ENCODE data around the gene RNF125.

Gene RNF125

GRCh38 chr18:32092422-32093101 is 73.9 kb downstream of the RNF125 start:
- H3K4me1 ChIP-seq (ENCODE audit: control extremely low read depth in 1 of 4, control insufficient read depth in 4 of 4, insufficient read depth in 4 of 4, low read length in 3 of 4) = peaks cover 11 to 39% (median 28%) of the 10 kb centered on the region in 4 experiments
- peaks cover 2 to 27% (median 8%) of the 10 kb centered on the region in 4 experiments for H3K36me3 ChIP-seq (ENCODE audit: control insufficient read depth in 4 of 4, insufficient read depth in 4 of 4, low read length in 3 of 4)
- H3K9me3 ChIP-seq (ENCODE audit: control extremely low read depth in 1 of 5, control insufficient read depth in 4 of 5, insufficient read depth in 2 of 5, low read depth in 1 of 5, low read length in 4 of 5) = no peaks in the 10 kb centered on the region

GRCh38 chr18:32093102-32093511 is 74.5 kb downstream of the RNF125 start:
- CTCF ChIA-PET = no interaction called here
- no peaks in the 10 kb centered on the region for H3K27me3 ChIP-seq (replicated peaks in 2 of 5; ENCODE audit: control insufficient read depth in 4 of 5, insufficient read depth in 5 of 5, low read length in 4 of 5)
- H3K4me1 ChIP-seq (ENCODE audit: control extremely low read depth in 1 of 4, control insufficient read depth in 4 of 4, insufficient read depth in 4 of 4, low read length in 3 of 4) = peaks cover 11 to 39% (median 28%) of the 10 kb centered on the region in 4 experiments
- H3K4me3 ChIP-seq (ENCODE audit: control insufficient read depth in 1 of 7, extremely low read depth in 1 of 7, insufficient read depth in 4 of 7, low read depth in 2 of 7, low read length in 6 of 7) = peak overlapping the region; percentile 69 to 95 (median 86)
- peaks cover 2 to 27% (median 8%) of the 10 kb centered on the region in 4 experiments for H3K36me3 ChIP-seq (ENCODE audit: control insufficient read depth in 4 of 4, insufficient read depth in 4 of 4, low read length in 3 of 4)
- peak; percentile 70 to 85 (median 84) for DNase-seq
- POLR2A ChIA-PET = interaction anchor here (0.7 kb wide), 1 partner anchor 12 kb away, joined by 3 read pairs; no protein-coding TSS in a partner anchor
- peak overlapping the region; percentile 70 to 91 for H3K27ac ChIP-seq (ENCODE audit: insufficient read depth in 1 of 2, low read depth in 1 of 2, low read length in 2 of 2, poor library complexity in 1 of 2, severe bottlenecking in 2 of 2)
- 0% methylated on average over 22 of the region's 32 CpGs for WGBS (ENCODE audit: insufficient coverage)
- no peaks in the 10 kb centered on the region for H3K9me3 ChIP-seq (ENCODE audit: control extremely low read depth in 1 of 5, control insufficient read depth in 4 of 5, insufficient read depth in 2 of 5, low read depth in 1 of 5, low read length in 4 of 5)

More at GRCh38 chr18:32092422-32093101, 73.9 kb downstream of the RNF125 start:
- peak; percentile 96 to 98 (median 98) for DNase-seq
- ChIA-PET CTCF (no interaction called here), POLR2A (interaction anchor here (0.7 to 1.4 kb wide), 4 partner anchors 13 to 73 kb away, joined by 3 to 10 read pairs (median 3); partner anchors contain the start of gene RNF125)
- H3K27ac ChIP-seq (ENCODE audit: insufficient read depth in 1 of 2, low read depth in 1 of 2, low read length in 2 of 2, poor library complexity in 1 of 2, severe bottlenecking in 2 of 2) = peak overlapping the region; percentile 92 to 97
- H3K27me3 ChIP-seq (replicated peaks in 2 of 5; ENCODE audit: control insufficient read depth in 4 of 5, insufficient read depth in 5 of 5, low read length in 4 of 5) = no peaks in the 10 kb centered on the region
- H3K4me3 ChIP-seq (ENCODE audit: control insufficient read depth in 1 of 7, extremely low read depth in 1 of 7, insufficient read depth in 4 of 7, low read depth in 2 of 7, low read length in 6 of 7) = peak overlapping the region; percentile 69 to 95 (median 86)
- under 1% methylated on average over 68 of the region's 77 CpGs for WGBS (ENCODE audit: insufficient coverage)

- CTCF ChIA-PET = no interaction called here
- H3K36me3 ChIP-seq (ENCODE audit: control insufficient read depth in 4 of 4, insufficient read depth in 4 of 4, low read length in 3 of 4) = peaks cover 2 to 27% (median 8%) of the 10 kb centered on the region in 4 experiments
- WGBS (ENCODE audit: insufficient coverage) = 5% methylated on average over 3 of the region's 7 CpGs
- peaks cover 11 to 39% (median 28%) of the 10 kb centered on the region in 4 experiments for H3K4me1 ChIP-seq (ENCODE audit: control extremely low read depth in 1 of 4, control insufficient read depth in 4 of 4, insufficient read depth in 4 of 4, low read length in 3 of 4)
- H3K4me3 ChIP-seq (ENCODE audit: control insufficient read depth in 1 of 7, extremely low read depth in 1 of 7, insufficient read depth in 4 of 7, low read depth in 2 of 7, low read length in 6 of 7) = peak overlapping the region in 6 of 7 experiments; percentile 81 to 95 (median 88)
- H3K27me3 ChIP-seq (replicated peaks in 2 of 5; ENCODE audit: control insufficient read depth in 4 of 5, insufficient read depth in 5 of 5, low read length in 4 of 5) = no peaks in the 10 kb centered on the region
- POLR2A ChIA-PET = interaction anchor here (0.7 kb wide), 1 partner anchor 12 kb away, joined by 3 read pairs; no protein-coding TSS in a partner anchor
- DNase-seq = no peak
- H3K27ac ChIP-seq (ENCODE audit: insufficient read depth in 1 of 2, low read depth in 1 of 2, low read length in 2 of 2, poor library complexity in 1 of 2, severe bottlenecking in 2 of 2) = peak overlapping the region; percentile 70 to 91
- no peaks in the 10 kb centered on the region for H3K9me3 ChIP-seq (ENCODE audit: control extremely low read depth in 1 of 5, control insufficient read depth in 4 of 5, insufficient read depth in 2 of 5, low read depth in 1 of 5, low read length in 4 of 5)
These were observed 74.9 kb downstream of the RNF125 start for GRCh38 chr18:32093523-32093922.

GRCh38 chr18:32095192-32095899 is 76.7 kb downstream of the RNF125 start:
- WGBS (ENCODE audit: insufficient coverage) = 100% methylated on average over 4 of the region's 7 CpGs
- Histone ChIP-seq H3K27ac (ENCODE audit: insufficient read depth in 1 of 2, low read depth in 1 of 2, low read length in 2 of 2, poor library complexity in 1 of 2, severe bottlenecking in 2 of 2) (no peak overlapping the region), H3K9me3 (ENCODE audit: control extremely low read depth in 1 of 5, control insufficient read depth in 4 of 5, insufficient read depth in 2 of 5, low read depth in 1 of 5, low read length in 4 of 5) (no peaks in the 10 kb centered on the region), H3K4me3 (ENCODE audit: control insufficient read depth in 1 of 7, extremely low read depth in 1 of 7, insufficient read depth in 4 of 7, low read depth in 2 of 7, low read length in 6 of 7) (no peak overlapping the region), H3K36me3 (ENCODE audit: control insufficient read depth in 4 of 4, insufficient read depth in 4 of 4, low read length in 3 of 4) (peaks cover 2 to 37% (median 11%) of the 10 kb centered on the region in 4 experiments), H3K27me3 (replicated peaks in 2 of 5; ENCODE audit: control insufficient read depth in 4 of 5, insufficient read depth in 5 of 5, low read length in 4 of 5) (no peaks in the 10 kb centered on the region), H3K4me1 (ENCODE audit: control extremely low read depth in 1 of 4, control insufficient read depth in 4 of 4, insufficient read depth in 4 of 4, low read length in 3 of 4) (peaks cover 11 to 39% (median 28%) of the 10 kb centered on the region in 4 experiments)
- ChIA-PET CTCF (interaction anchor here (1.0 to 1.4 kb wide), 2 partner anchors 10 kb away, joined by 3 to 4 read pairs; no protein-coding TSS in a partner anchor), POLR2A (no interaction called here)
- DNase-seq = no peak

DNA sequence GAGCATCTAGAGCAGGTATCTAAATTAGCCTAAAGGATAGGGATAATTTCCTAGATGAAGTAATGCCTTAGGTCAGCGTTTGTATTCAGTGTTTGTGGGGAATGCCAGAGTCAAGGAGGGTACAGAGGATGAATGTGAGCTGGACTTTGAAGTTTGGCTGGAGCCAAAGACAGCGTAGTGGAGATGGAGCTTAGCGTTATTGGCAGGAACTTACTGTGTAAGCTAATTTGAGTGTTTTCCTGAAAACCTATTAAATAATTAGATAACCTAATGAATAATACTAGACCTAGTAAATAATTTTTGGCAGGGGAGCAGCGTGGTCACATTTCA is 77.2 kb downstream of the RNF125 start:
- Histone ChIP-seq H3K27ac (ENCODE audit: insufficient read depth in 1 of 2, low read depth in 1 of 2, low read length in 2 of 2, poor library complexity in 1 of 2, severe bottlenecking in 2 of 2) (no peak overlapping the region), H3K4me3 (ENCODE audit: control insufficient read depth in 1 of 7, extremely low read depth in 1 of 7, insufficient read depth in 4 of 7, low read depth in 2 of 7, low read length in 6 of 7) (no peak overlapping the region), H3K4me1 (ENCODE audit: control extremely low read depth in 1 of 4, control insufficient read depth in 4 of 4, insufficient read depth in 4 of 4, low read length in 3 of 4) (peaks cover 9 to 38% (median 28%) of the 10 kb centered on the region in 4 experiments), H3K27me3 (replicated peaks in 2 of 5; ENCODE audit: control insufficient read depth in 4 of 5, insufficient read depth in 5 of 5, low read length in 4 of 5) (no peaks in the 10 kb centered on the region), H3K36me3 (ENCODE audit: control insufficient read depth in 4 of 4, insufficient read depth in 4 of 4, low read length in 3 of 4) (peaks cover 2 to 37% (median 12%) of the 10 kb centered on the region in 4 experiments), H3K9me3 (ENCODE audit: control extremely low read depth in 1 of 5, control insufficient read depth in 4 of 5, insufficient read depth in 2 of 5, low read depth in 1 of 5, low read length in 4 of 5) (no peaks in the 10 kb centered on the region)
- CTCF ChIA-PET = interaction anchor here (1.0 to 1.4 kb wide), 2 partner anchors 9 to 11 kb away, joined by 3 to 4 read pairs; no protein-coding TSS in a partner anchor
- no peak for DNase-seq
- WGBS (ENCODE audit: insufficient coverage) = 90% methylated on average over 2 of the region's 4 CpGs
- POLR2A ChIA-PET = no interaction called here

DNA sequence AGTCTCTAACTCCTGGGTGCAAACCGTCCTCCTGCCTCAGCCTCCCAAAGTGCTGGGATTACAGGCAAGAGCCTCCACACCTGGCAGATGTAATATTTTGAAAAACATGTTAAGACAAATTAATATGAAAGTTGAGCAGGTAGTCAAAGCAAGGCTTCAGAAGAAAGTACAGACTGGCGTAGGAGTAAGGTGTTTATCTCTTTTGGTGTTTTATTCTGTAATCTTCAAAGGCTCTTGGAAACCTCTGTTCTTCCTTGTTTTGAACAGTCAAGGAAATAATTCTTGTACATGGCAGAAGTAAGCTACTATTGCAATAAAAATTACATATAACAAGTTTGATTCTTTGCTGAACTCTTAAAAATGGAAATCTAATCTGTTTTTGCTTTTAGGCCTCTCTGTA is 78.3 kb downstream of the RNF125 start:
- no peaks in the 10 kb centered on the region for H3K9me3 ChIP-seq (ENCODE audit: control extremely low read depth in 1 of 5, control insufficient read depth in 4 of 5, insufficient read depth in 2 of 5, low read depth in 1 of 5, low read length in 4 of 5)
- ChIA-PET POLR2A (no interaction called here), CTCF (interaction anchor here (1.4 kb wide), 1 partner anchor 12 kb away, joined by 3 read pairs; no protein-coding TSS in a partner anchor)
- DNase-seq = peak in 1 of 3 donors; percentile 11
- H3K27ac ChIP-seq (ENCODE audit: insufficient read depth in 1 of 2, low read depth in 1 of 2, low read length in 2 of 2, poor library complexity in 1 of 2, severe bottlenecking in 2 of 2) = peak overlapping the region in 1 of 2 experiments; percentile 54
- H3K27me3 ChIP-seq (replicated peaks in 2 of 5; ENCODE audit: control insufficient read depth in 4 of 5, insufficient read depth in 5 of 5, low read length in 4 of 5) = no peaks in the 10 kb centered on the region
- no peak overlapping the region for H3K4me3 ChIP-seq (ENCODE audit: control insufficient read depth in 1 of 7, extremely low read depth in 1 of 7, insufficient read depth in 4 of 7, low read depth in 2 of 7, low read length in 6 of 7)
- peaks cover 4 to 37% (median 16%) of the 10 kb centered on the region in 4 experiments for H3K36me3 ChIP-seq (ENCODE audit: control insufficient read depth in 4 of 4, insufficient read depth in 4 of 4, low read length in 3 of 4)
- WGBS (ENCODE audit: insufficient coverage) = 60% methylated on average over 1 of the region's 2 CpGs
- H3K4me1 ChIP-seq (ENCODE audit: control extremely low read depth in 1 of 4, control insufficient read depth in 4 of 4, insufficient read depth in 4 of 4, low read length in 3 of 4) = peaks cover 5 to 29% (median 22%) of the 10 kb centered on the region in 4 experiments
